ENCODE measurements around the gene EFNB2.

- TF ChIP-seq CTCF (IDR thresholded peaks at IDR 0.05) (no peak), POLR2AphosphoS5 (IDR thresholded peaks at IDR 0.05; ENCODE audit: low read depth, low read length) (no peak), REST (IDR thresholded peaks at IDR 0.05; ENCODE audit: insufficient read depth in 1 of 2, low read depth in 2 of 2, low read length in 1 of 2) (no peak), TCF7L2 (IDR thresholded peaks at IDR 0.05; ENCODE audit: low read depth, low read length) (no peak)
Observed at GRCh38 chr13:106481919-106482318, 53.5 kb downstream of the EFNB2 start.
